COR-L47 (cell line): Measurements from ENCODE around the gene DHRS13.
A peak's percentile ranks its signal among the peaks of the same experiment; 100 is the strongest.
"Not testable (repeated sequence)": the region's sequence is repeated elsewhere in the genome, so short reads cannot be mapped to it uniquely, and the experiment has no call there.

ENCODE experiments used
- DNase-seq: peaks from one replicate; lab custom pipeline; 2025; lab: John Stamatoyannopoulos, UW

The DHRS13 gene

GRCh38 chr17:28858801-28859355 lies 44.0 kb downstream of the DHRS13 start:
- DNase-seq, result no peak

GRCh38 chr17:28857905-28858800 lies 44.7 kb downstream of the DHRS13 start:
- no peak for DNase-seq

- DNase-seq, result no peak
Measured at GRCh38 chr17:28856028-28856574, 46.8 kb downstream of the DHRS13 start.

- DNase-seq, result no peak
Measured at GRCh38 chr17:28855336-28855679, 47.6 kb downstream of the DHRS13 start.

- peak; percentile 70 for DNase-seq
Measured at GRCh38 chr17:28854457-28855335, 48.2 kb downstream of the DHRS13 start, which contains the start of gene ERAL1. ERAL1 (plus strand) TSS chr17:28855016; CDS start chr17:28855035, 19 bp downstream.

- DNase-seq, result no peak
Measured at GRCh38 chr17:28853295-28853694, 49.6 kb downstream of the DHRS13 start.

- DNase-seq, result no peak
Measured at GRCh38 chr17:28849281-28849680, 53.6 kb downstream of the DHRS13 start.

- DNase-seq, result not testable (repeated sequence)
Measured at GRCh38 chr17:28848667-28849066, 54.2 kb downstream of the DHRS13 start.
